ENCODE data around the gene RITA1. TPM values are rescaled to one million over a fixed set of nuclear protein-coding genes. Genes with fewer than 3 reads are reported as not detected.

RITA1 gene
- total RNA-seq: 10 to 100 TPM; 12.3 to 21.4 (median 16.2) TPM

- Histone ChIP-seq H3K36me3 (peaks cover 7 to 34% (median 19%) of the 10 kb centered on the region in 4 donors), H3K27me3 (no peaks in the 10 kb centered on the region), H3K27ac (replicated peaks in 1 of 4) (peak within 1 kb of the TSS; percentile 91 to 98 (median 95)), H3K4me3 (peak within 1 kb of the TSS; percentile 67 to 98 (median 92)), H3K9me3 (no peaks in the 10 kb centered on the region), H3K4me1 (peaks cover 23 to 41% (median 36%) of the 10 kb centered on the region in 4 donors)
- DNase-seq (ENCODE audit: extremely low spot score): peak; percentile 94
- intact Hi-C loops (cut with DNase I): loop anchor here (2.0 kb wide), 1 partner anchor 35 kb away; the partner anchor contains the start of gene TPCN1
- 0% methylated on average over 10 of the region's 89 CpGs for WGBS
- TF ChIP-seq CTCF (IDR thresholded peaks at IDR 0.05): no peak
- TF ChIP-seq POLR2AphosphoS5 (IDR thresholded peaks at IDR 0.05): peak; percentile 63 to 77
- TF ChIP-seq EP300 (IDR thresholded peaks at IDR 0.05): no peak
- no peak for TF ChIP-seq POLR2A (IDR thresholded peaks at IDR 0.05; ENCODE audit: low read depth)
Observed at GRCh38 chr12:113185180-113186032, at the start of gene RITA1, which contains the start of gene DDX54. Gene RITA1, plus strand, starts transcription at chr12:113185721. Its CDS starts 1,026 bp downstream, at chr12:113186747. Gene DDX54, minus strand, starts transcription at chr12:113185478. Its CDS starts 27 bp downstream, at chr12:113185451.

- no peak overlapping the region for H3K4me3 ChIP-seq
- H3K27me3 ChIP-seq: peaks cover 0 to 66% (median 8%) of the 10 kb centered on the region in 4 donors
- no peak for DNase-seq (ENCODE audit: extremely low spot score)
- H3K9me3 ChIP-seq: no peaks in the 10 kb centered on the region
- TF ChIP-seq POLR2A (IDR thresholded peaks at IDR 0.05; ENCODE audit: low read depth) (no peak), POLR2AphosphoS5 (IDR thresholded peaks at IDR 0.05) (no peak), EP300 (IDR thresholded peaks at IDR 0.05) (no peak), CTCF (IDR thresholded peaks at IDR 0.05) (no peak)
- H3K4me1 ChIP-seq: peaks cover 0 to 10% (median 5%) of the 10 kb centered on the region in 4 donors
- no peaks in the 10 kb centered on the region for H3K36me3 ChIP-seq
- intact Hi-C loops (cut with DNase I): no loop called here
- no peak overlapping the region for H3K27ac ChIP-seq (replicated peaks in 1 of 4)
- WGBS: 44% methylated on average over 18 of the region's 21 CpGs
Observed at GRCh38 chr12:113136128-113136989, 49.2 kb upstream of the RITA1 start.

- H3K36me3 ChIP-seq: no peaks in the 10 kb centered on the region
- no peak overlapping the region for H3K4me3 ChIP-seq
- WGBS: 89% methylated on average over 6 of the region's 6 CpGs
- intact Hi-C loops (cut with DNase I): no loop called here
- peaks cover 0 to 10% (median 5%) of the 10 kb centered on the region in 4 donors for H3K4me1 ChIP-seq
- TF ChIP-seq EP300 (IDR thresholded peaks at IDR 0.05) (no peak), CTCF (IDR thresholded peaks at IDR 0.05) (no peak), POLR2A (IDR thresholded peaks at IDR 0.05; ENCODE audit: low read depth) (no peak)
- no peak overlapping the region for H3K27ac ChIP-seq (replicated peaks in 1 of 4)
- no peak for DNase-seq (ENCODE audit: extremely low spot score)
- no peaks in the 10 kb centered on the region for H3K9me3 ChIP-seq
- peaks cover 0 to 62% (median 8%) of the 10 kb centered on the region in 4 donors for H3K27me3 ChIP-seq
Observed at GRCh38 chr12:113136990-113137511, 48.5 kb upstream of the RITA1 start.

- no peaks in the 10 kb centered on the region for H3K36me3 ChIP-seq
- no peak overlapping the region for H3K4me3 ChIP-seq
- peaks cover 0 to 61% (median 8%) of the 10 kb centered on the region in 4 donors for H3K27me3 ChIP-seq
- no peak for TF ChIP-seq POLR2A (IDR thresholded peaks at IDR 0.05; ENCODE audit: low read depth)
- no peak for TF ChIP-seq POLR2AphosphoS5 (IDR thresholded peaks at IDR 0.05)
- no peak for TF ChIP-seq EP300 (IDR thresholded peaks at IDR 0.05)
- no peak for TF ChIP-seq CTCF (IDR thresholded peaks at IDR 0.05)
- no peak for DNase-seq (ENCODE audit: extremely low spot score)
- H3K27ac ChIP-seq (replicated peaks in 1 of 4): no peak overlapping the region
- intact Hi-C loops (cut with DNase I): no loop called here
- H3K9me3 ChIP-seq: no peaks in the 10 kb centered on the region
- 81% methylated on average over 12 of the region's 12 CpGs for WGBS
- peaks cover 0 to 10% (median 5%) of the 10 kb centered on the region in 4 donors for H3K4me1 ChIP-seq
Observed at GRCh38 chr12:113137861-113138783, 47.4 kb upstream of the RITA1 start.

All from esophagus muscularis mucosa (tissue), 4 donors.